GM18502 (cell line): ENCODE results near the gene CMBL.
"Not testable (repeated sequence)": the region's sequence is repeated elsewhere in the genome, so short reads cannot be mapped to it uniquely, and the experiment has no call there.

ENCODE experiments used
- ATAC-seq: cut with Tn5 transposase; IDR thresholded peaks from one replicate; pipeline ENCODE4 v1.9.1; 2021; ENCODE audit warnings: mild to moderate bottlenecking; ENCODE audit not compliant: unreplicated experiment, poor library complexity

The CMBL gene

DNA sequence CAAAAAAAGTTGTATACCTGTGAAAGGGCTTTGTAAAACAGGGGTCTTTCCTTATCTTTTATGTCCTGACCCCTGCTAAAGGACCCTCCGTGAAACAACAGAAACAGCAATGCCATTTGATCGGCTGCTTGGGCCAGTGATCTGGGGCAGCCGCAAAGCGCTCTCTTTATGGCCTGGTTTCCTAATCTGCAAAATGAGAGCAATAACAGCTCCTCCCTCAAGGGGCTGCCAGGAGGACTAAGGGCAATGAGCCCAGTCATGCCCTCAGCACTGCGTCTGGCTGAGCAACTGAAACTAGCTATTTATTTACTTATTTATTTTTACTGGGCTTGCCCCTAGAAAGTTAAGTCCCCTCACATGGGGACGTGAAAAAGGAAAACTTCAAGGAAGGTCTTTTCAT, 18.3 kb downstream of the CMBL start:
- no peak for ATAC-seq

DNA sequence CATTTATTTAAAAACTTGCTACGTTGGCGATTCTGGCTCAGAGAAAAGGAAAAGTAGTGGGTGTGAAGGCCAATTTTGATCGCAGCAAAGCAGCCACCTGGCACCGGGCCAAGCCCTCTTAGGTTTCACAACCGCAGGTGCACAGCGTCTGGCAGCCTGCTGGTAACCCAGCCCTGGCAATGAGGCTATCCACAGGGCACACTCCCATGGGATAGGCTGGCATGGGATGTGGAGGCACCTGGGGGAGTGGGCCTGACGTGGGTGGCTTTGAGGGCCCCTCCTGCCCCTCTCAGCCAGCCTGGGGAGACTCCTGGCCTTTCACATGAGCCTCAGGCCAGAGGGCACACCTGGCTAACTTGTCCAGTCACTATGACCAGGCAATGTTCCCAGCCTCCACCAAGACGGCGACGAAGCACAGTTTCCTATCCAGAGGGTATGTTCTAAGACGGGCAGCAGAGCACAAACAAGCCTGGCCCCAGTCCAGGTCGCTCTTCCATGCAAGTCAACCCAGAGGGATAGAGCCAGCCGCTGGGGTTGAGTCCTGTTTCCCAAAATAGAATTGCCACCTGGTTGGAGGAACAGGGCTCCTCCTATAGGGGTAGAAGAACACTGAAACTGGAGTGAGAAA, 19.0 kb downstream of the CMBL start:
- peak; percentile 43 for ATAC-seq

DNA sequence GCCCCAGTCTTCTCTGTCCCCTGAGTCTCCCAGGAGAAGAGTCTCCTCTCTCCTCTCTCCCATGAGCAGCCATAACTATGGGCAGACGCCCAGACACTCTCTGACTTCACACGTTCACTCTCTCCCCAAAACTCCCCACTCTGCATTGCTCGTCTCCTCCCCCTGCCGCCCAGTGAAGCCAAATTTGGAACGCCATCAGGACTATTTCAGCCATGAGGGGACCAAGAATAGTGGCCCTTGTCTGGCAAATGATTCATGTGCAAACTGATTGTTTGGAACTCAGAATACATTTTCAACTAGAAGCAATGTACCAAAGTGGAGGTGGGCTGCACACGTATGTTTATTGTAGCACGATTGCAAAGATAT, 20.9 kb downstream of the CMBL start:
- no peak for ATAC-seq

DNA sequence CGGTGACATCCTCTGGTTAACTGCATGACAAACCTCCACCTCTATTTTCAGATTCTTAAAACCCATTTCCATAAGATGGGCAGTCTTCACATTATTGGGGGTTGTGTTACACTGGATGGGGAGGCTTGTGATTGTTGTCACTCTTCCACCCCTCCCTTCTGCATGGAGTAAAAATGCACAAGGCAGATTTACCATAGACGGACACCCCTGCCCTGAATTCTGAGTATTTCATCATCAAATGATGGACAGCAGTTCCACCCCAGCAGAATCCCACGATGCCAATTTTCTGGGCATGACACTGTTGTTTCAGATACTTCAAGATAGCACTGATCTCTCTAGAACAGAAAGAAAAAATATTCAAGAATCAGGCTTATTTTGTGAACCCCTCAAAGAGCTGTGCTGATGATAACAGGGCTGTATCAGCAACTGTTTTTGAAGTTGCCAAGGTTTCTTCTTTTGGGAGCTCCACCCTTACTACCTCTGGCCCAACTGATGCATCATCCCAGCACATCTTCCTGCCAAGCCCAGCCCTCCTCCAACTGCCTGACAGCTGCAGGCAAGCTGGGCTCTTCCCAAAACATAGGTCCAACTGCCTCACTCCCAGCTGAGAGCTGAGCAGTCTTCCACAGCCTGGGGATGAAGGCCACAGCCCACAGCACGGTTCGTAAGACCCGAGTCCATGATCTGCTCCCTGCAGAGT, 21.4 kb downstream of the CMBL start:
- no peak for ATAC-seq

DNA sequence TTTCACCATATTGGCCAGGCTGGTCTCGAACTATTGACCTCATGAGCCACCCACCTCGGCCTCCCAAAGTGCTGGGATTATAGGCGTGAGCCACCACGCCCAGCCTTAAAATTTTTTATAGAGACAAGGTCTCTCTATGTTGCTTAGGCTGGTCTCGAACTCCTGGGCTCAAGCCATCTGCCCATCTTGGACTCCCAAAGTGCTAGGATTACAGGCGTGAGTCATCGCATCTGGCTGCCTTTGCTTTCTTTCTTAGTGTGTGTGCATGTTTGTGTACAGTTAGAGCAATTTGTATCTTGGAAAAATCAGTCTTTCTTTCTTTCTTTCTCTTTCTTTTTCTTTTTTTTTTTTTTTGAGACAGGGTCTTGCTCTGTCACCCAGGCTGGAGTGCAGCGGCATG, 22.3 kb downstream of the CMBL start:
- not testable (repeated sequence) for ATAC-seq

DNA sequence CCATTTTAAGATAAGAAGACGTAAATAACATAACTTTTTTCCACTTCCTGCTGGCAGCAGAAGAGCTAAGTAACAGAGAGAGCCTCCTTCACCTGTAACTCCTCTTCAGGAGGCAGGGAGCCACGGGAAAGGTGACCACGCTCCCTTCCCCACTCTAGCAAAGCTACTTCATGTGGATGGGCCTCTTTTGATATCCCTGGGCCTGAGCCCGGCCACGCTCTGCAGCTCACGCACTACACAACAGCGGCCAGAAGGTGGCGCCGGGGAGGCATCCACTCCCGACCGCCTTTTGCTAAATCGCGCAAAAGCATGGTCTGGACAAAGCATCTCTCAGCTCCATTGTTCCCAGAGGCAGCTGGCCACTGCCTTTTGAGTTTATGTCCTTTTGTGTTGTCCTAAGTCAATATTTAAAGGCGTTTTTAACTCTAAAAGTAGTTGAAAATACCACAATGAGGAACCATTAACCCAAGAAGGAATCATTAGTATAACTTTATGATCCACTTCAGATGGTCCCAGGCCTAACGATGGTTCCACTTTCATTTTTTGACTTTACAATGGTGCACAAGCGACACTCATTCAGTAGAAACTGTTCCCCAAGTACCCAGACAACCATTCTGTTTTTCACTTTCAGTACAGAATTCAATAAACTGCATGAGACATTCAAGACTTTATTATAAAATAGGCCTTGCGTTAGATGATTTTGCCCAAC, 23.6 kb downstream of the CMBL start:
- peak; percentile 97 for ATAC-seq

DNA sequence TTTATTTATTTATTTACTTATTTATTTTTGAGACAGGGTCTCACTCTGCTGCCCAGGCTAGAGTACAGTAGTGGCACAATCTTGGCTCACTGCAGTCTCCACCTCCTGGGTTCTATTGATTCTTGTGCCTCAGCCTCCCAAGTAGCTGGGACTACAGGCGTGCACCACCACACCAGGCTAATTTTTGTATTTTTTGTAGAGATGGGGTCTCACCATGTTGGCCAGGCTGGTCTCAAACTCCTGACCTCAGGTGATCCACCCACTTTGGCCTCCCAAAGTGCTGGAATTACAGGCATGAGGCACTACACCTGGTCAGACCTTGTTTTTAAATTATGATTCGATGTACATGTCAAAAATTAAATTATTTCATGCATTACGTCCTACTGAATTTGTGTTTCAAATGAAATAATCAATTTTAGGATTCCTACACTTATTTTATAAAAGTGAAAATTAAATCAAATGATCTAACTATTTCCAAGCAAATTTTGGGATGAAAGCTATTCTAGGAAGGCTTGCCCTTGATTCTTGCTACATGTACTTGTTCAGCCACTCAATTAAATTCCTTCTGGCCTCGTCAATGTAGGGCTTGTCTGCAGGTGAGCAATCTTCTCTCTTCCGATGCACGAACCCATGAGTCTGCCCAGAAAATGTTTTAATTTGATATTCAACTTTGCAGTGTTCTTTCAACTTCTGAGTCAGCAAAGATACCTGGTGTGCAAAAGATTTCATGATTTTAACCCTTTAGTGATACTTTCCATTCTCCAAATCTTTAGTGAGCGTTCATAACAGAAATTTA, 27.6 kb downstream of the CMBL start:
- ATAC-seq, result no peak

DNA sequence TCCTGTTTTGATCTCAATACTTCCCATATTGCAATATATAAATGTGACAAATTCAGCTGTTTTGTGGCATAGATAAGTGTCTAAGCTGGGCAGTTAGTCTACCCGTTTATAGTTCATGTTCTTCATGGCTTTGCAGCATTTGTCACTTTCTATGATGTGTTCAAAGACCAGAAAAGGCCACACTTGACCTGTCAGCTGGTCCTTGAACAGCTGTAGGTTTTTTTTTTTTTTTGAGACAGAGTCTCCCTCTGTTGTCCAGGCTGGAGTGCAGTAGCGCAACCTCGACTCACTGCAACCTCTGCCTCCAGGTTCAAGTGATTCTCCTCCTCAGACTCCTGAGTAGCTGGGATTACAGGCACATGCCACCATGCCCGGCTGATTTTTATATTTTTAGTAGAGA, 28.4 kb downstream of the CMBL start:
- ATAC-seq, result no peak

DNA sequence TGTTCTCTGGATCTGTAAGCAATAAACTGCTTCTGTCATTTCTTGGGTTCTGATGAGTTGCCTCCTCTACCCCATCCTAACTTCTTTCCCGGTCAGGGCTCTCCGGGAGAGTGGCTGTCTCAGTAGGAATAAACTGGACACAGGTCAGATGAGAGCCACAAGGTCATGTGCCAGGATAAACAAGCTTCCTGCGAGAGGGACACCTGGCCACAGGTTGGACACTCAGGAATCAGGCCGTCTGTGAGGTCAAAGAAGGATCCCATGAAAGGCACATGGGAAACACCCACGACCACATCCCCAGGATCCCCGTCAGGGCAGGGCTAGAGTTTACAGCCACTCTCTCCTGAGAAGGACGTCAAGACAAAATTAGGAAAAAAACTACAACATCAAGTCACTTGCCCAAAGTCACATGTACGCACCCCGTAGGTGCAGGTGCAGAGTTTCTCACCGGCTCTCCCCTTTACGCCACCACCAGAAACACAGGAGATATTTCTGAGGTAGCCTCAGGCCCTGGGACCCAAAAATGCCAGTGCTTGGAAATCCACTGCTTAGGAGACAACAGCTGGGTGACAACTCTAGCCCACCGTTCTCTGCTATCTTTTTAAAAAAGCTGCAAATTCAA, 28.9 kb downstream of the CMBL start:
- ATAC-seq, result no peak

DNA sequence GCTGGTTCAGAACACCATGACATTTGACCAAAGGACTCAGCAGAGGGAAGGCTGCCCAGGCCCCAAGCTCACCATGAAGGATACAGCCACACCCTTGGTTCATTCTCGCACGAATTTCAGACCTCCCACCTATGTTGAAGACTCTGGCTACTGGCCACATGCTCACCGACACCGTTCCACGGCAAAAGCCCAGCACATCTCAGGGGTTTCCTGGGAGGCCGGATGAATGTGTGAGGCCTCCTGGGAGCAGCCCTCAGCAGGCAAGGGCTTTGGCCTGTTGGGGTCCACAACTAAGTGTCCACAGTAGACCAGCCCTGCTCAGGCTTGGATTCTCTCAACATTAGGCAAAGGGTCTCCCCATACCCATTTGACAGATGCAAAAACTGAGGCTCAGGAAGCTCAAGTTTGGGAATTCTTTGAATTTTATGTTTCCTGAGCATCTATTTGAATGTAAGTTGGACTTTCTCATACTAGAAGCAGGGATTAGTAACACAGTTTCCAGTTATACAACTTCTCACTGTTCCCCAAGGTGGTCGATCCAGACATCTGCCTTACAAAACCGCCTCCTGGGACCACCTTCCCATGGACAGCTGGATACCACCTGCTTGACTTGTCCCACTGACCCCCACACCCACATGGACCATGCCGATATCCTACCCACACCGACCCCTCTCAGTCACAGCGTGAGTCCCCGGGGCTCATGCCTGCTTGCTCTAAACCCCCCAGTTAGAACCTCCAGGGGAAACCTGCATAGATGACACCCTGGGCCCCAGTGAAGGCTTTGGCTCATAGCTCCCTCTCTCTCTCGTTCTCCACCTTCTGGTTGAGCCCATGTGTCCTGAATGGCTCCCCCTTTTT, 29.7 kb downstream of the CMBL start:
- no peak for ATAC-seq

DNA sequence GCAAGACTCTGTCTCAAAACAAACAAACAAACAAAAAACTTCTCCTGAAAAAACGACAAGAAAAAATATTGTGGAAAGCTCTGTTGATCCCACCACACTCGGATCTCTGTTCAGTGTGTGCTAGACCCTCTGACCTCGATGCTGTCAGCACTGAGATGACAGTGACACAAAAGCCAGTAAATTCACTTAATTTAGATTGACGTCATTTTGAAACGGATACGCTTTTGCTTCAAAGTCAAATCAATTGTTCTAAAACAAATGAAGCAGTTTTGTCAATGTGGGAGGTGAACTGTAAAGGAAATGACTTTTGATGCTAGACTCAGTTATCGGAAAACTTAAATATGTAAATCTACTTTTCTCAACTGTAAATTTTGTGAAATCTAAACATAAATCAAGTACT, 31.0 kb downstream of the CMBL start:
- ATAC-seq, result no peak

DNA sequence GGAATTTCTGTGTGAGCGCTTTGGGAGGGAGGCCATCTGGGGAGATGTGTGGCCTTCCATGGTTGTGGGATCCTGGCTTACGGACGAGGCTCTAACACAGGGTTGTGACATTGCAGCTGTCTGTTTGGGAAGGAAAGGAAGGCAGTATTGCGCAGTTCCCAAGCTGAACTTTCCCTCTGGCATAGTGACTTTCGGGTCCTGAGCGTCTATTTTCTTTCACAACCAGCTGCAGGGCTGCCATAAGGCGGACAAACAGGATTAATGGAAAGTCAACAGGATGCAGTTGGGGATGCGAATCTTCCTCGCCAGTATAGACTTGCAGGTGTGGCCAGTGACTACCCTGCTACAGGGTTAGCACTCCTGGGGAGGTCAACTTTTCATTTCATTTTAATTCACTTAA, 31.7 kb downstream of the CMBL start:
- no peak for ATAC-seq

DNA sequence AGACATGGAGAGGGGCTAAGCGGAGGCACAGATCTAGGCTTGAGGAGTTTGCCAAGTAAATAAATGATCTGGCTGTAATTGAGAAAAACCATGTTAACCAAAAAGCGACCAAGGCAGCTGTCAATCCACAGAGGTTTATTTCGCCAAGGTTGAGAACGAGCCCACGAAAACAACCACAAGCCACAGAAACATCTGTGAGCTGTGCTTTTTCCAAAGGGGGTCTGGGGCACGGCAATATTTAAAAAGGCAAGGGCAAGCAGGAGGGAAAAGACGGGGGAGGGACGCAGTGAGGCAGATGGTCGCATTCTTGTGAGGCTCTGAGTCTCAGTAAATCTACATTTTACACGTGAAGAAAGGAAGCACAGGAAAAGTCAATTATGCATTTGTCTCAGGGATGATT, 32.2 kb downstream of the CMBL start:
- no peak for ATAC-seq

DNA sequence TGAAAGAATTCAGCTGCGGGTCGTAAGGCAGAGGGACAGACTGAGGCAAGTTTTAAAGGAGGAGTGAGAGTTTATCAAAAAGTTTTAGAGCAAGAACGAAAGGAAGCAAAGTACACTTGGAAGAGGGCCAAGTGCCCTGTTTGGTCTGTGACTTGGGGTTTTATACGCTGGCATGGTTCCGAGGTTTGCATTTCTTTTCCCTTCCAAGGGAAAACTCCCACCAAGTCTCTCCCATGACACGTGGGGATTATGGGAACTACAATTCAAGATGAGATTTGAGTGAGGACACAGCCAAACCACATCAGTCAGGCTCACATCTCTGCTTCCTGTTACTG, 34.9 kb downstream of the CMBL start:
- ATAC-seq, result not testable (repeated sequence)

DNA sequence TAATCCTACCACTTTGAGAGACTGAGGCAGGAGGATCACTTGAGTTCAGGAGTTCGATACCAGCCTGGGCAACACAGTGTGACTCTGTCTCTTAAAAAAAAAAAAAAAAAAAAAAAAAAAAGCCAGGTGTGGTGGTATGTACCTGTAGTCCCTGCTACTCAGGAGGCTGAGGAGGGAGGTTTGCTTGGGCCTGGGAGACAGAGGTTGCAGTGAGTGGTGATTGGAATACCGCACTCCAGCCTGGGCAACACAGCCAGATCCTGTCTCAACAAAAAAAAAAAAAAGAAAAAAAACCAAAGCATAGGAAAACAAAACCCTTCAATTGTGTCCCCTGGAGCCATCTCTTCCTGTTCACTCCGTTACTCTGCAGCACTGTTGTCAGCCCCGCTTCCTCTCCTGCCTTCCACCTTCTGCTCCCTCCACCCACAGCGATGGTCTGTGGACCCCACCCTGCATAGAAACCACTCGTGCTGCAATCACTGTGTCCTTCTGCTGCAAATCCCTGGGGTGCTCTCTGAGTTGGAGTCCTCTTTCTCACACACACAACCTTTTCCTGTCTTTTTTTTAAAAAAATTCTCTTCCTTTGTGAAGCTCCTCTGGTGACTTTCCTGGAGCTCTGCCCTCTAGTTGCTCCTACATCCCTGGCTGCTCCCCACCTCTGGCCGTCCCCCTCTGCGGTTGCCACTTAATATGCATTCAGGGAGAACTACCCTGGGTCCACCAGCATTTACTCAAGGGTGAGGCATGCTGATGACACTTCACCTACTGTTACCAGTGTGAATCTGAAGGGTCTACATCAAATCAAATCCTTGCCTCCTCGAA, 35.4 kb downstream of the CMBL start:
- no peak for ATAC-seq

DNA sequence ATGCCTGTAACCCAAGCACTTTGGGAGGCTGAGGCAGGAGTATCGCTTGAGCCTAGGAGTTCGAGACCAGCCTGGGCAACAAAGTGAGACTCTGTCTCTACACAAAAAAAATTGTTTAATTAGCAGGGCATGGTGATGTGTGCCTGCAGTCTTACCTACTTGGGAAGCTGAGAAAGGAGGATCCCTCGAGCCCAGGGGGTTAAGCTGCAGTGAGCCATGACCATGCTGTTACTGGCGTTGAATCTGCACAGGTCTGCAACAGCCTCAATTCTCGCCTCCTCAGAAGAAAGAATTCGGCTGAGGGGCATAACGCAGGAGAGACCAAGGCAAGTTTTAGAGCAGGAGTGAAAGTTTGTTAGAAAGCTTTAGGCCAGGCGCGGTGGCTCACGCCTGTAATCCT, 39.6 kb downstream of the CMBL start:
- no peak for ATAC-seq

DNA sequence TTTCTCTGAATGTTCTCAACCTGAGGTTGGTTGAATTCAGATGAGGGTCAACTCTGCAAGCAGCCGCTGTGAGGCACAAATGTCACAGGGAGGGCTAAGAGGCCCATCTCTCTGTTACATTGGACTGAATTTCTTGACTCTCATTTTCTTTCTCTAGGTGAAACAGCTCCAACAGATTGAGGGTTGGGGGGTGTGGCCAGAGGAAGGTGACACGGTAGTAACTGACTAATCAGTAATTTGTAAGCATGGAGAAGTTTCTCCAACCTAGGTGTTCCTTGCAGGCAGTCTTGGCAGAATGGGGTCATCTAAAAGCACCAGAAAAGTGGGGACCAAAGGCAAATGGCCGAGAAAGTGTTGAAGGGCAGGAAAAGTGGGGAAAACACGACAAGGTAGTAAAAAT, 40.9 kb downstream of the CMBL start:
- no peak for ATAC-seq

DNA sequence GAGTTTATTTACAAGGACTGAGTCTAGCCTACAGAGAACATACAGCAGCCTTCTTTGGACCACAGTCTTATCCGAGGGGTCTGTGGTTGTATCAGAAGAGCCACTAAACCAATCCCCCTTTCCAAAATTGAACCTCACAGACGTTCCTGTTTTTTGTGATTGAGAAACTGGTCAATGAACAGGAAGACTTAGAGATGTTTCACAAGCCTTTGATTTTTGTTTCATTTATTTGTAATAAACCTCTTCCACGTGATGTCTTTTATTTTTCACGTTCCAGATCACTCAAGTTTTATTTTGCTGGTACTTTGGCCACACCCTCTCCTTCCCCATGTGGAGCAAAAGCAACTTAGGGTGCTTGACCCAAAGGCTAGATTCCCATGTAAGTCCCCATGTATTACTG, 41.6 kb downstream of the CMBL start:
- ATAC-seq, result no peak
